Measurements from ENCODE around the gene CFAP77. TPM values are rescaled to one million over a fixed set of nuclear protein-coding genes. Genes with fewer than 3 reads are reported as not detected.

The CFAP77 gene
- total and polyA plus RNA-seq, 2 of the 13 experiments (the other 11 are each of a cell fraction or from before 2014, with no cell fraction given), result not detected

GRCh38 chr9:132578367-132578932 is 168.4 kb downstream of the CFAP77 start:
- FAIRE-seq (no peak), ATAC-seq (no peak), DNase-seq (ENCODE audit: low spot score) (no peak)
- TF ChIP-seq GTF2F1 (IDR thresholded peaks at IDR 0.05; ENCODE audit: low read length) (no peak), ZNF816 (CRISPR knock-in tag; IDR thresholded peaks at IDR 0.05; ENCODE audit: borderline replicate concordance) (no peak), ZNF883 (CRISPR knock-in tag; IDR thresholded peaks at IDR 0.05; ENCODE audit: not compliant biosample characterization) (no peak), ZNF570 (CRISPR knock-in tag; IDR thresholded peaks at IDR 0.05; ENCODE audit: borderline replicate concordance) (no peak), ZNF550 (CRISPR knock-in tag; IDR thresholded peaks at IDR 0.05; ENCODE audit: borderline replicate concordance) (no peak), ZNF543 (CRISPR knock-in tag; IDR thresholded peaks at IDR 0.05) (no peak), ZNF20 (CRISPR knock-in tag; IDR thresholded peaks at IDR 0.05) (no peak), ZBTB44 (CRISPR knock-in tag; IDR thresholded peaks at IDR 0.05) (no peak)
- ChIA-PET POLR2A (no interaction called here), CTCF (ENCODE audit: low intra/inter-chr PET ratio, low total read pairs) (no interaction called here)
- Histone ChIP-seq H3K4me1 (ENCODE audit: insufficient read depth, low read length) (no peaks in the 10 kb centered on the region), H3K9me3 (ENCODE audit: low read length) (no peaks in the 10 kb centered on the region), H3K4me2 (ENCODE audit: low read depth, low read length) (no peak overlapping the region), H3K4me3 (replicated peaks in 1 of 3; ENCODE audit: insufficient read depth in 1 of 3, low read depth in 2 of 3, low read length in 3 of 3) (no peak overlapping the region), H4K20me1 (ENCODE audit: insufficient read depth, low read length) (peaks cover 26% of the 10 kb centered on the region; the same call in 1 of the 2 replicates), H3K27ac (ENCODE audit: extremely low read length, insufficient read depth, low read length) (no peak overlapping the region), H3K79me2 (ENCODE audit: insufficient read depth, low read length) (no peaks in the 10 kb centered on the region), H3K36me3 (replicated peaks in 1 of 2; ENCODE audit: control insufficient read depth in 1 of 2, insufficient read depth in 2 of 2, low read length in 2 of 2) (no peaks in the 10 kb centered on the region), H3K9ac (ENCODE audit: insufficient read depth, low read depth, low read length) (no peak overlapping the region), H3K27me3 (ENCODE audit: control insufficient read depth in 1 of 2, insufficient read depth in 2 of 2, low read length in 2 of 2) (peaks cover 10 to 52% of the 10 kb centered on the region in 2 experiments), H2AFZ (ENCODE audit: low read length) (no peak overlapping the region)
- BruUV-seq (replicated peaks), result no TSS peak
- in situ Hi-C loops (cut with HindIII; ENCODE audit: extremely low pct_ligation_motif_present, low pct_unique_long_range_greater_than_20kb) (loop anchor here (5.0 kb wide), 2 partner anchors 71 to 166 kb away; partner anchors contain the start of gene CFAP77), intact Hi-C loops (cut with micrococcal nuclease; ENCODE audit: unreplicated experiment) (no loop called here)
- 0% methylated on average over 5 of the region's 7 CpGs for WGBS (ENCODE audit: low lambda C conversion rate)
